BJ (cell line): Measurements from ENCODE around the gene TRPM5. TPM values are rescaled to one million over a fixed set of nuclear protein-coding genes. Genes with fewer than 3 reads are reported as not detected.

Experiments used
- CTCF ChIA-PET: fragments of 350-600 bp; formaldehyde crosslinking; extraction: SDS; loops from one replicate; lab custom pipeline; 2021; ENCODE audit warnings: antibody characterized with exemption, inconsistent platforms; lab: Yijun Ruan, JAX
- POLR2A ChIA-PET: fragments of 300-600 bp; sonication (Branson Sonifier 250); formaldehyde crosslinking; extraction: SDS; loops from one replicate; lab custom pipeline; 2021; ENCODE audit warnings: antibody characterized with exemption; lab: Charles Lee
- DNase-seq: peaks from one replicate; pipeline ENCODE4 v3.0.0-alpha.2; 2011; ENCODE audit warnings: low read depth
- H3K27me3 ChIP-seq: 2 replicates; pipeline ENCODE4 v1.6.0; 2011; ENCODE audit warnings: low read length; ENCODE audit not compliant: control insufficient read depth, insufficient read depth
- H3K36me3 ChIP-seq: 2 replicates; pipeline ENCODE4 v1.5.1; 2011; ENCODE audit warnings: low read length; ENCODE audit not compliant: control insufficient read depth, insufficient read depth
- H3K4me3 ChIP-seq: 2 replicates; pipeline ENCODE4 v1.5.1; 2011; ENCODE audit warnings: low read depth, mild to moderate bottlenecking, control low read depth, low read length
- CTCF ChIP-seq: IDR thresholded peaks from 2 replicates; pipeline ENCODE4 v1.5.1; 2011; ENCODE audit warnings: low read depth, mild to moderate bottlenecking, control low read depth, inconsistent platforms, low read length, moderate library complexity; ENCODE audit not compliant: insufficient read depth
- polyA plus RNA-seq: library from polyadenylated mRNA; depleted of rRNA; stranded (reverse); fragments of >200 nt; gene quantifications from 2 replicates; pipeline ENCODE4 v1.2.3, GENCODE V29; 2011

TRPM5 gene
- polyA plus RNA-seq, 1 experiment: not detected

GRCh38 chr11:2399488-2400068, 44.7 kb downstream of the TRPM5 start:
- Histone ChIP-seq H3K4me3 (peak overlapping the region; percentile 56), H3K36me3 (peaks cover 46% of the 10 kb centered on the region), H3K27me3 (no peaks in the 10 kb centered on the region)
- TF ChIP-seq CTCF: no peak
- CTCF ChIA-PET: interaction anchor here (0.9 to 4.8 kb wide), 11 partner anchors 8 to 215 kb away, joined by 3 to 43 read pairs (median 5); partner anchors contain the start of genes C11orf21 and TSPAN32
- POLR2A ChIA-PET: no interaction called here
- no peak for DNase-seq

GRCh38 chr11:2398664-2399355, 45.5 kb downstream of the TRPM5 start:
- CTCF ChIA-PET: interaction anchor here (0.7 to 4.8 kb wide), 5 partner anchors 9 to 201 kb away, joined by 3 to 43 read pairs (median 7); partner anchors contain the start of genes C11orf21 and TSPAN32
- Histone ChIP-seq H3K27me3 (no peaks in the 10 kb centered on the region), H3K36me3 (peaks cover 50% of the 10 kb centered on the region), H3K4me3 (peak overlapping the region; percentile 56; the same call in 1 of the 2 replicates)
- POLR2A ChIA-PET: no interaction called here
- no peak for TF ChIP-seq CTCF
- no peak for DNase-seq

- no peaks in the 10 kb centered on the region for H3K27me3 ChIP-seq
- ChIA-PET CTCF (interaction anchor here (2.6 kb wide), 1 partner anchor 91 kb away, joined by 9 read pairs; no protein-coding TSS in a partner anchor), POLR2A (no interaction called here)
- no peak for DNase-seq
- peaks cover 46% of the 10 kb centered on the region for H3K36me3 ChIP-seq
- TF ChIP-seq CTCF: no peak
- no peak overlapping the region for H3K4me3 ChIP-seq
Observed at GRCh38 chr11:2397005-2397404, 47.3 kb downstream of the TRPM5 start.

- no peak for TF ChIP-seq CTCF
- POLR2A ChIA-PET: no interaction called here
- no peak overlapping the region for H3K4me3 ChIP-seq
- DNase-seq: no peak
- CTCF ChIA-PET: interaction anchor here (2.6 kb wide), 1 partner anchor 91 kb away, joined by 9 read pairs; no protein-coding TSS in a partner anchor
- H3K36me3 ChIP-seq: peaks cover 50% of the 10 kb centered on the region
- H3K27me3 ChIP-seq: no peaks in the 10 kb centered on the region
Observed at GRCh38 chr11:2396471-2396870, 47.8 kb downstream of the TRPM5 start.

GRCh38 chr11:2395856-2396255, 48.5 kb downstream of the TRPM5 start:
- Histone ChIP-seq H3K27me3 (no peaks in the 10 kb centered on the region), H3K36me3 (peaks cover 52% of the 10 kb centered on the region), H3K4me3 (no peak overlapping the region)
- no peak for DNase-seq
- POLR2A ChIA-PET: no interaction called here
- no peak for TF ChIP-seq CTCF
- CTCF ChIA-PET: interaction anchor here (2.6 kb wide), 1 partner anchor 90 kb away, joined by 9 read pairs; no protein-coding TSS in a partner anchor
